EL (cell line): ENCODE data around the gene AK8.
A peak's percentile ranks its signal among the peaks of the same experiment; 100 is the strongest.

Experiments used
- DNase-seq: peaks from one replicate; pipeline ENCODE4 v3.0.0-alpha.2; 2016

AK8 gene, protein sequence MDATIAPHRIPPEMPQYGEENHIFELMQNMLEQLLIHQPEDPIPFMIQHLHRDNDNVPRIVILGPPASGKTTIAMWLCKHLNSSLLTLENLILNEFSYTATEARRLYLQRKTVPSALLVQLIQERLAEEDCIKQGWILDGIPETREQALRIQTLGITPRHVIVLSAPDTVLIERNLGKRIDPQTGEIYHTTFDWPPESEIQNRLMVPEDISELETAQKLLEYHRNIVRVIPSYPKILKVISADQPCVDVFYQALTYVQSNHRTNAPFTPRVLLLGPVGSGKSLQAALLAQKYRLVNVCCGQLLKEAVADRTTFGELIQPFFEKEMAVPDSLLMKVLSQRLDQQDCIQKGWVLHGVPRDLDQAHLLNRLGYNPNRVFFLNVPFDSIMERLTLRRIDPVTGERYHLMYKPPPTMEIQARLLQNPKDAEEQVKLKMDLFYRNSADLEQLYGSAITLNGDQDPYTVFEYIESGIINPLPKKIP

DNA sequence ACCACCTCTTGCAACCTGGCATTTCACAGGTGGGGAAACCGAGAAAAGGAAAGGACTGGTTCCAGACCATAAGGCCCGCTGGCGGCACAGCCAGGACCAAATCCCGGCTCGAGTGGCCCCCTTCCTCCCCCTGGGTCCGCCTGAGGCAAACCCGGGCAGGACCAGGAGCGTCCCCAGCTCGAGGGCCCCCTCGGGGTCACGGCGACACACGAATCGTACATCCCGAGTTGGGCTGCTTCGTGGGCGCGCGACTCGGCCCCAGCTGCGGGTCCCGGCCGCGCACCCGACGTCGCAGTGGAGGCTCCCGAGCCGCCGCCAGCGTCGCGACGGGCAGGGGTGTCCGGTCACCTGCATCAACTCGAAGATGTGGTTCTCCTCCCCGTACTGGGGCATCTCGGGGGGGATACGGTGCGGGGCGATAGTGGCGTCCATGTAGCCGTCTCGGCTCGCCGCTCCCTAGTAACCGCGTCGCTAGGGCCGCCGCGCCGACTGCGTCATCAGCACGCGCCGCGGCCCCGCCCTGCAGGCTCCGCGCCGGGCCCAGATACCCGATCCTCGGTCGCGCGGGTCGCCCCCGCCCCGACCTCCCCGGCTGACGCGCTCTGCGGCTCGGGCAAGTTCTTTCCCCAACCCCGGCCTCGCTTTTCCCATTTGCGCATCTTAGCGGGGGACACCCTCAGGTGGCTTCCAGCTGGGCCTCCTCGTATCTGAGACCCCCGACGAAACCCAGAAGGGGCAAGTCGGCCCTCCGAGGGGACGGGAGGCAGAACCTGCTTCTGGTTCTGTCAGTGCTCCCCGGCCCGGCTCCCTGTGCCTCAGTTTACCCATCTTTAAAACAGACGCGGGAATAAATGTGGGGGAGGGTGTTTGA is at the start of gene AK8:
Gene AK8, minus strand, starts transcription at position 461 of the 871 bp plus-strand sequence. Its CDS starts 29 bp downstream, at position 432.
- DNase-seq: peak; percentile 70

DNA sequence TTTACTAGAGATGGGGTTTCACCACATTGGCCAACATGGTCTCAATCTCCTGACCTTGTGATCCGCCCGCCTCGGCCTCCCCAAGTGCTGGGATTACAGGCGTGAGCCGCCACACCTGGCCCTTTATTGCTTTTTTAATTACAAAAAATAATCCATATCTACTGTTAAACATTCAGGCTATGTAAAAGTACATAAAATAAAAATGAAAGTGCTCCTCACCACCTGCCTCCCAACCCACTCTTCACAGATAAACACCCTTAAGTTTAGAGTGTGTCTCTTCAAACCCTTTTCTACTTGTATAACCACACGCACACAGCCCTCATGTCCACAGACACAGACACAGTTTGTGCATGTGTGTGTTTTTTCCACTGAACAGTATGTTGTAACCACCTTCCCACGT is 49.6 kb upstream of the AK8 start:
- DNase-seq: no peak

DNA sequence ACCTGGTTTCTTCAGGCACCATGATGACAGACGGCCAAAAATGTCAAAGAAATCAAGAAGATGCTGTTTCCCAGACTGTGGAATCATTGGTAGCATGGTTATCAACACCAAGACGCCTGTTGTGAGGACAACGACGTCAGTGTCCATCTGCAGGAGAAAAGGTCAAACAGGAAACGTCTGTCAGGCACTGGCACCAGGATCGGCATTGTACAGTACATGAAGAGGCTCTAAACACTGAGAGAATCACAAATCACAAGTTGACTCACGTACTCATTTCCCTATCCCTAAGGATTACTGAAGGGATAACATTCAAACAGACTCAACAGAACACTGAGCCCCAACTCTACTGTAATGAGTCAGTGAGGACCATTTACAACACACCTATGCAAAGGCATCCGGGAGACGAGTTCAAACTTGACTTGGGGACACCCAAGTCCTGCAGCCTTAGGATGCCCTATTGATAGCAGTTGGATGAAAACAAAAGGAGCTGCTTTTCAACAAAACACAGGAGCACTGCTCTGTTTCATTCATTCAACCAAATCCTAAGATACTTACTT is 45.3 kb upstream of the AK8 start:
- no peak for DNase-seq

DNA sequence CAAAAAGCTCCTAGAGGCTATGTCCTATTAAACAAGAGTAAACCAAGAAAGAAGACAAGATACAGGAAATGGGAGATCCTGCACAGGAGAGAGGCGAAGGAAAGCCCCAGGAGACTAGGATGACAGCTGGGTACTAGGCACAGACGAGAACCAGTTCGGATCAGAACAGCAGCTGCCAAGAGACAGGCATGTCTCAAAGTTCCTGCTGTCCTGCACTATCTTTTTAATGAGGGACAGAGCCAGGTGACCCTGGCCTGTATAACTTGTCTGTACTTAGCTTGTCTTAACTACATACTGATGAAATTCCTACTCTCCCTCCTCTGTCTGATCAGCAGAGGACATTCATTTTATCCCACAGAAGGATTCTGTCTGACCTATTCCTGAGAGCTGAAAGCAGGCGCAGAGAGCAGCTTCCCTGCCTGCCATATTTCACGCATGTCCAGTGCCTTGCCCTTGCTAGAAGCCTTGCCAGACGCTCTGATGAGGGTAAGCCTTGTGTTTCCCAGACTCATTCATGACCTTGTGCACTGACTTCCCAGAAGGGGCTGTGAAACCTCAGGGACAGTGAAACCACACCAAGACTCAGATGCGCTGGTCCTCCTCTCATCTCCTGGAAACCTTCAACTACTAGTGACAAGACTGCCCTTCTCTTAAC is 41.7 kb upstream of the AK8 start:
- DNase-seq: no peak

DNA sequence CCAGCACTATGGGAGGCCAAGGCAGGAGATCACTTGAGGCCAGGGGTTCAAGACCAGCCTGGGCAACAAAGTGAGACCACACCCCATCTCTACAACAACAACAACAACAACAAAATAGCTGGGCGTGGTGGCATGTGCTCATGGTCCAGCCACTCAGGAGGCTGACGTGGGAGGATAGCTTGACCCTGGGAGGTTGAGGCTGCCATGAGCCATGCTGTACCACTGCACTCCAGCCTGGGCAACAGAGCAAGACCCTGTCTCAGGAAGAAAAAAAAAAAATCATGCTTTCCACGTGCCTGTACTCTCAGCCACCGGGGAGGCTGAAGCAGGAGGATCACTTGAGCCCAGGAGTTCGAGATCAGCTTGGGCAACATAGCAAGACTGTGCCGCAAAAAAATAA is 36.8 kb upstream of the AK8 start:
- no peak for DNase-seq

DNA sequence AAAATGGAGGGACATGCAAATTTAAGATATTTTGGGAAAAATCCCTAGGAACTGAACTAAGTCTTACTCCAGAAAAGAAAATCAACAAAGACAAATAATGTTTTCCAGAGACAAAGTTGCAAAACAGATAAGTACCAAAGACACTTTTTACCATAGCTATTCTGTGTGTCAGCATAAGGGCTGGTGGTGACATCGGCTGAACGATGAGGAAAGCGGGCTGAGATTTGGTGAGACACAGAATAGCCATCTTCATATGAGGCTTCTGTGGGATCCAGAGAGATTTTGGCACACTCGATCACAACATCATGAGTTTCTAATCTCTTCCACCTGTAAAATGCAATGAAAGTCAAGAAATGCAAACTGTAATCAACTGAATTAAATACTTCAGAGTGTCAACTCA is 34.0 kb upstream of the AK8 start:
- no peak for DNase-seq

DNA sequence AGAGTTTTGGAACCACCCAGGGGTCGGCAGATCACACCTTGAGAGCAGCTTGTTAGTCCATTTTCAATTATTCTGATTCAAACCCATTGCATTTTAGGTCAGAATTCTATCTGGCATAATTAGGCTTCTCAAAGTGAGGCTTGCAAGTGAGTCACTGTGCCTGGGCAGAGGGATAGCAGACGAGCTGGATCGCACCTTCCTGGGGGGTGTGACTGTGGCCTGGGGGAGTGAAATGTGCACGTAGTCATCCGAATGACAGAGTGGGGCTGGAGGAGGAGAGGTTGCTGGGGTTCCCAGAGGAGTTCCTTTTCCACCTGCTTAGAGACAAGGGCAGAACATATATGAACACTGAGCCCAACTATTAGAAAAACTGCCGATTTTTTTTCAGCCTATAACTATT is 32.3 kb upstream of the AK8 start:
- DNase-seq: no peak

DNA sequence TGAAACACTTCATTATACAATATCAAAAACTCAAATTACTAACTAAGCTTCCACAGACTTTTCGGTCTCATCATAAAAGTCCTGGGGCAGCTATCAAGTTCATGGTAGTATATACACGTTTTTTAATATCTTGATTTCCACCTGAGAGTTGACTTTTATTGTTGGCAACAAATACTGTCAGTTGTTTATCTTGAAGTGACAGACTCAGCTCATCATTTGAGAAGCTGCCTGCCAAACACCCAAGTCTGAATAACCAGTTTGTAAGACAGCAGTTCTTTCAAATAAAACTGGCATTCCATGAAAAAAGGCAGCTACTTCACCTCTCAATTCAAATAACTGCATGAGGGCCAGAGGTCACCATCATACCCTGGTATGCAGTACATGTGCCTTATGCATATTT is 31.2 kb upstream of the AK8 start:
- no peak for DNase-seq

DNA sequence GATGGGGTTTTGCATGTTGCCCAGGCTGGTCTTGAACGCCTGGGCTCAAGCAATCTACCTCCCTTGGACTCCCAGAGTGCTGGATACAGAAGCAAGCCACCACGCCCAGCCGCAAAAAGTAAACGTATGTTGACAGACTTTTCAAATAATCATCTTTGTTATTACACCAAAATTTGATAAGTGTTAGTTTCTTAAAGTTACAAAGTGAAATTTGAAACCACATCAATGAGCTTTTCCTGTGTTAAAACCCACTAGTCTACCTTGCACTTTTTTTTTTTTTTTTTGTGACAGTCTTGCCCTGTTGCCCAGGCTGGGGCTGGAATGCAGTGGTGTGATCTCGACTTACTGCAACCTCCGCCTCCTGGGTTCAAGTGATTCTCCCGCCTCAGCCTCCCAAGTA is 30.6 kb upstream of the AK8 start:
- no peak for DNase-seq

DNA sequence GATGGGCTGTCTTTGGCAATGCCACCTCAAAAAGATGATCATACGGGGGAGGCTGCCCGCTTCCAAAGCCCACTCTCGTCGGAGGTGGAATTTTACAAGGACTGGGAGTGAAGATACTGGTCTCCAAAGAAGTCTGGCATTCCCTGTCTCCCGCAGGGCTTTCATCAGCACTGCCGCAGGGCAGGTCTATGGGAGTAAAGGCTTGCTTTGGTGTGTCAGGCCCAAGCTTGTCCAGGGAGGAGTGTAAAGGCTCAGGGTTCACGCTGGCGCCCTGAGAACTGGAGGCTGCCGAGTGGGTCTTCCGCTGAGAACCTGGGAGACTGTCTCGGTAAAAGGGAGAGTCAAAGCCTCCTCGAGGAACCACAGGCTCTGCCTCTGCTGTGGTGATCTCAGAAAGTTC is 27.6 kb upstream of the AK8 start:
- no peak for DNase-seq

DNA sequence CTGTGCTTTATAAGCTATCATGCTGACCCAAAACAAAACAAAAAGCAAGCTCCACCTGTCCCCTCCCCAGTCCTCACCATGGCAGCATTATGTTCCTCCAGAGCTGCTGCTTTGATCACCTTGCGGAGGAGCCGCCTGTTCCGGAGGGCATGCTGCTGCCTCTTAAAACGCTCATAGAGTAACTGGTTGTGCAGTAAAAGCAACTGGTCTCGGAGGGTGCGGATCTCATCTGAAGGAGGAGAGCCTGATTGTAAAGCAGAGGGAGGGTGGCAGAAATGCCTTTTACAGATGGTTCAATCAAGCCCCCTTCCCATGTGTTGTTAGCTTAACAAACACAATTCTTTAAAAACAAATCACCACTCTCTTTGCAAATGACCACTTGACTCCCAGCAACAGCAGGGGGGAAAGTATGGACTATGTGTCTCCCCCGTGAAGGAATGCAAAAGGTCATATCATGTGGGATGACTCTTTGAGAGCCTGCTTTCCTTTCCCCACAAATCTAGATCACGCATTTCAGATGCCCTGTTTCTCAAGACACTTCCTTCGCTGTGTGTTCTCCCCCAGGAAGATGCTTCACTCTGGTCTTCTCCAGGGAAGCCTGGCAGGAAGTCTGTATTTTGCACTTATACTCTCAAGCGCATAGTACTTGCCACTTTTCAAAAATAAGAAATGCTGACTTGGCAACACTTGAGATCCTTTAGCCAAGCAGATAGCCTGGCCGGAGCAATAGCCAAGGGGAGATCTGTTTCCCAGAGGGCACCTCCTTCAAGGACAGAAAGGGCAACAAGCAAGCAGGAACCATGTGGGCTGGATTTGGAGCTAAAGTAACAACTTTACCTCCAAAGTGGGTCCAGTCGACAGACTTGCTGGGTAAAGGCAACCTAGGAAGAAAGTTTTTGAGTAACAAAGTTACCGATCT is 25.7 kb upstream of the AK8 start:
- no peak for DNase-seq

DNA sequence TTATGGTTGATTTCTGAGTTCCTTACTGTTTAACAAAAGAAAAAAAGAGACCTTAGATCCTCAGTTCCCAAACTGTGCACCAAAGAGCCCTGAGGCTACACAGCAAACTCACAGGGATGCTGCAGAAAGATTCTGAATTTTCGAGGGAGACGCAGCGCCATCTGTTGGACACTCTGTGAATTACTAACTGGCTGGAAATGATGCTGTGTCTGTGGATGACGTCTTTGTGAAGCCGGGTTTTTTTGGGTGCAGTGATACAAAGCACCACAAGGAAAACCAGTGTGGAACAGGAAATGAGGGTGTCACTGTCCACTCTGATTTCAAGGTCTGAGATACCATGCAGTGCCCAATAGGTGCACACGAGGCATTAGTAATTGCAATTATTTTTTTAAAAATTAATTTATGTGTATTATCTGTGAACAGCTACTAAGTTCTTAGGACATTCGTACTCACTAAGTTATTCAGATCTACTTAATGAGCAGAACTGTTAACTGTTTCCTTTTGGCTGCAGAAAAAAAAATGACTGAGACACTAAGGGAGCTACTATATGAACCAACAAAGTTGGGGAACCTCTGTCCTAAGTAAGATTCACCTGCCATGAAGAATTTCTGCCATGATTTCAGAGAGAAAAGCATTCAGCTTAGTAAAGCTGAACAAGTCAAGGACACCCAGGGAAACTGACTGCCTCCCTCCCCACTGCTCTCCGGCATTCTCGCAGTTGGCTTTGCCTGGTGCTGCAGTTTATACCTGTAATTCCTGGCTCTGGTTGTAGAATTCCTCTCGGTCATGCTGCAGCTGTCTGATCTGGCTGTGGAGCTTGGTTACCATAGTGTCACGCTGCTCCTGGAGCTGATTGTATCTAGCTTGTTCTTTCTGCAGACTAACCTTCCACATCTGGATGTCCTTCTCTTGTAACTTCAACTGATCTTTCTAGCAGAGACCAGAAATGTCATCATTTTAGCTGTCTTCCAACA is 24.1 kb upstream of the AK8 start:
- DNase-seq: peak; percentile 84

DNA sequence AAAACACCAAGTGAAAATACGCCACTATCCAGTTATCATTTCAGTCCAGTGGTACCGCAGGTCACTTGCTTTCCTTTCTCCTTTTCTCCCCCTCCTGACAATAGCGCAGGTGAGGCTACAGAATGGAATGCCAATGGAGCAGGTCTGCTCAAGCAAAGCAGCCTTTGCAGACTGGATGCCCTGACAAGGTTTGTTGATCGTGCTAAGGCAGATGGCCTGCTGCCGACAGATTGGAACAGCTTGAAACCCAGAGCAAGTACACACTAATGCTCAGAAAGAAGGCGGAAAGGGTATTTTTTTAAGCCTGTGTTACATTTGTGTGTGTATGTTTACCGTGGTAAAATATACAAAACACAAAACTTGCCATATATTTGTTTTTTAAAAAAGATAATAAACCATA is 20.0 kb upstream of the AK8 start:
- DNase-seq: no peak

DNA sequence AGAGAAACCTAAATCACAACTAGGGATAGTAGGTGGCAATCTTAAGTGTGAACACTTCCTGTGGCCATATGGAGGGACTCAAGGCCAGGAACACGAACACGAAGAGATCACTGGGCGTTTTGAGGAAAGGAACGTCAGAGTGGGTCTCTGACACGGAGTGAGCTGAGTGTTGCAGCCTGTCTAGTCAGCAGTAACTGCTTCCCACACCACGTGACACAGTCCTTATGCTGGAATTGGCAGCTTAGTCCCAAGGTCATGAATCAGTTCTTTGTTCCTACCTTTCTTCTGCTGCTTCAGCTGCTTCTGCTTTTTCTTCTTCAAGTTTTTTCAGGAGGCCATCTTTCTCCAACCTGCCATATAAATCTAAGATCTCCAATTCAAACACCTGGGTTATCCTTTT is 18.8 kb upstream of the AK8 start:
- no peak for DNase-seq

DNA sequence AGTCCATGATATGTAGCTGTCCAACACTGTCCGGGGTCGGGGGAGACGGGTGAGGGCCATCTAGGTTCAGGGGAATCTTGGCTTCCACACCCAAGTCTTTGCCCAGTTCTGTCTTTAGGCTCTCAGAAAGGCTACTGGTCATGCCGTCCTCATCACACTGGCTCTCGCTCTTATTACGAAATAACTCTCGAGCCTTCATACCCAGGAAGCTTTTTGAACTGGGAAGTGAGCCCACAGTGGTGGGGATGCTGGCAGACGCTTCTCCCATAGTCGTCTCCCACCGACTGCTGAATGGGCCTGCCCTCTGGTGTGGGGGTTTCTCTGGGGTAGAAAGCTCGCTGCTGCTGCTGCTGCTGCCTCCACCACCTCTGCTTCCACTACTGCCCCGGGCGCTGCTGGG is 18.2 kb upstream of the AK8 start:
- no peak for DNase-seq

DNA sequence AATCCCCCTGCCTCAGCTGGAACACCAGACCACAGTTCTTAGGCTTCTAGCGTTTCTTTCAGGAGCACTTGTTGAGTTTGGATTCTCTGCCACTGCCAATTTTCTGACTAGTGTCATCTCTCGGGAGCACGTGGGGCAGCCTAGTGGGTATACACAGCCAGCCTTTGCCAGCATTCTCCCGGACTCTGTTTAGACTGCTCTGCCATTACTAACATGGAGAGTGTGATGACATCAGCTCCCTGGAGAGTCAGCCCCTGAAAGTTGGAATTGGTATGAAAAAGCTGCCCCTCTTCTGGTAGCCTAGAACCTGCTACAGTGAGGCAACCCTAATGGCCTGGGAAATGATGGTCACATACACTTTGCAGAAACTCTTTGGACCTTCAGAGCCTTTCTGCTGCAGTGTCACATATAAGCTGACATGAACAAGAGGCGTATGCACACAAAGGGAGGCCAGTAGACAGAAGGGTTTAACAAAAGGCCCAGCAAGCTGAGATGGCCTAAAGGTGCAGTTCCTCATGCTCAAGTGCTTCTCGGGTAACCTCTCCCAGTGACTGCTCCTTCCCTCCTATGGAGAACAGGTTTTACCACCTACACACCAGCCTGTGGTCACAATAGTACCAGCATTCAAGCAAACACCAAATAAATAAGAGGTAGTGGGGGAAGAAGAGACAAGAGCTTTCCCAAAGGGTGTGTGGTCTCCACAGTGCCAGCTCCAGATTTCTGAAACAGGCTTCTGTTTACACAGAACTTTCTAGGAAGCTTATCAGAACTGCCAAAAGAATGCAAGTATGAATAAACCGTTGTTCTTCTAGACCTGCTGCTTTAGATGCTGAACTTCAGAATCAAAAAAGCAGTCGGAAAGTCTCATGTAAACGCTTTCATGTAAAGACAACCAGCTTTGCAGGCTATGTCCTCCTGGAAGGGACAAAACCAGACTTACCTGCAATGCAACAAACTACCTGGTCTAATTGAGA is 17.1 kb upstream of the AK8 start:
- no peak for DNase-seq

DNA sequence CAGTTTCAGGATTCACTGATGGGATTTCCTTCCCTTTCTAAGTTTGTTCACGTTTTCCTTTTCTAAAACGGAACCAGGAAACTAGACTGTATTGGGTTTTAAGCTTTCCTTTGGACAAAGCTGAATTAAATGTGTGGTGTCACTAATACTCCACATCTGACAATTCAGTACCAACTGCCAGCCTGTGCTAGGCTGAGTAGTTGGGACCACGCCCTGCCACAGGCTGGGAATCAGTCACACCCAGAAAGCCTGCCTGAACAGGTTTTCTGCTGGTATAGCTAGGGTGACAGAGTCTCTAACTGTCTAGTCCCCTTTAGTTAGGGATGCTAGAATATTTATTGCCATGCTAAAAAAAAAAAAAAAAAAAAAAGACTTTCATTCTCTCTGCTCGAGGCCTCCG is 16.3 kb upstream of the AK8 start:
- no peak for DNase-seq

DNA sequence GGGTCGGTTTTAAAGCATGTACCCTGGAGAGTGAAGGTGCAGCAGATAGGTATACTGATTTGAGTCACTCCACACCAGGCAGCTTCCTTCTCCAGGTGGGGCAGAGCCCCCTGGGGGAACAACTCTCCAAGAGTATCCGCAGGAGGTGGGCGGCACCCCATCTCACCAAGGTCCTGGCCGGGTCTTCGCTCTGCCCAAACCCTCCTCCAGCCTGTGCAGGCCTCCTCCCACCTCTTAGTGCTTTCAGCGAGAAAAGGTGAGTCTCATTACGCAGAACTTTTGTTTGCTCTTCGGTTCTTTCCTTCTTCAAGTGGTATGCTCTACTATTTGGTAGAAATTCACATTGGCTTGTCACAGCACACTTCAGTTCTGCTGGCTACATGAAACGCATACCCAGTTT is 14.3 kb upstream of the AK8 start:
- DNase-seq: no peak

DNA sequence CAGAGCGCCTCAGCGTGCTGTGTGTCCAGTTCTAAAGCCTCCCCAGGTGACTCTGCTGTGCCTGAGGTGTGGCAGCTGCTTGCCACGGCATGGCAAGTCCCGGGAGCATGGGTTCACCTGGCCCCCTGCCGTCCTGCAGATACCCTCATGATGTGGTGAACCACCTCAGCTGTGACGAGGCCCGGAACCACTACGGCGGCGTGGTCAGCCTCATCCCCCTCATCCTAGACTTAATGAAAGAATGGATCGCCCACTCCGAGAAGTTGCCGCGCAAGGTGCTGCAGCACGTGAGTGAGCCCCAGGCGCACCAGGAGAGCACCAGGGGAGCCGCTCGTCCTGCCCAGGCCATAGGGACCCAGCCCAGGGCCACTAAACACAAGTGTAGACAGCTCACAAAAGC is 10.1 kb upstream of the AK8 start:
- DNase-seq: no peak
